ENCODE data around the gene FOXP1.

DNA sequence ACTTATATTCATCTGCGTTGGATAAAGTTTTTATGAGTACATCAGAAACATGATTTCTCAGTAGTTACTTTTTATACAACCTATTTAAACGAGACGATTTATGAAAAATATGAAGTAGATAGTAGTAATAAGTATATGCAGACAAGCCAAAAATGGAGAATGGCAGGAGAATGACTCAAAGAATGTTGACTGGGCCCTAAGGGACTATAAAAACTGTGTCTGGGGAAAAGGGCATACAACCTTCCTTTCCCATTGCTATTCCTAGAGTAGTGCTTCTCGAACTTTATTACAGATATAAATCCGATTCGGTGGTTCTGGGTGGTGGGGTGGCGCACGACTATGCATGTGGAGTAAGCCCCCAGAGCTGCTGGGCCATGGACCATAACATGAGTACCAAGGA, 558.5 kb downstream of the FOXP1 start:
- TF ChIP-seq, protein P1, sequence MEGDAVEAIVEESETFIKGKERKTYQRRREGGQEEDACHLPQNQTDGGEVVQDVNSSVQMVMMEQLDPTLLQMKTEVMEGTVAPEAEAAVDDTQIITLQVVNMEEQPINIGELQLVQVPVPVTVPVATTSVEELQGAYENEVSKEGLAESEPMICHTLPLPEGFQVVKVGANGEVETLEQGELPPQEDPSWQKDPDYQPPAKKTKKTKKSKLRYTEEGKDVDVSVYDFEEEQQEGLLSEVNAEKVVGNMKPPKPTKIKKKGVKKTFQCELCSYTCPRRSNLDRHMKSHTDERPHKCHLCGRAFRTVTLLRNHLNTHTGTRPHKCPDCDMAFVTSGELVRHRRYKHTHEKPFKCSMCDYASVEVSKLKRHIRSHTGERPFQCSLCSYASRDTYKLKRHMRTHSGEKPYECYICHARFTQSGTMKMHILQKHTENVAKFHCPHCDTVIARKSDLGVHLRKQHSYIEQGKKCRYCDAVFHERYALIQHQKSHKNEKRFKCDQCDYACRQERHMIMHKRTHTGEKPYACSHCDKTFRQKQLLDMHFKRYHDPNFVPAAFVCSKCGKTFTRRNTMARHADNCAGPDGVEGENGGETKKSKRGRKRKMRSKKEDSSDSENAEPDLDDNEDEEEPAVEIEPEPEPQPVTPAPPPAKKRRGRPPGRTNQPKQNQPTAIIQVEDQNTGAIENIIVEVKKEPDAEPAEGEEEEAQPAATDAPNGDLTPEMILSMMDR (IDR thresholded peaks at IDR 0.05; ENCODE audit: low read depth, low read length) = no peak
- no peak for TF ChIP-seq EZH2phosphoT487 (IDR thresholded peaks at IDR 0.05; ENCODE audit: low read depth)

Data from OCI-LY3 (cell line).